PC-3 (cell line): ENCODE results near the gene ZBTB49. TPM values are rescaled to one million over a fixed set of nuclear protein-coding genes. Genes with fewer than 3 reads are reported as not detected.
A peak's percentile ranks its signal among the peaks of the same experiment; 100 is the strongest.

Experiments used
- ATAC-seq: fragments of 200-7000 bp; cut with Tn5 transposase; 2 replicates; pipeline ENCODE4 v1.9.1; 2020; ENCODE audit warnings: mild to moderate bottlenecking, moderate library complexity
- BruUV-seq: library from RNA; stranded (reverse); fragments of 400-500 nt; replicated peaks from 2 replicates; lab custom pipeline; 2021; lab: Mats Ljungman, UMichigan
- CTCF ChIA-PET: fragments of 300-600 bp; sonication (Branson Sonifier 250); formaldehyde crosslinking; loops from one replicate; lab custom pipeline; 2022; ENCODE audit warnings: antibody characterized with exemption; lab: Charles Lee
- POLR2A ChIA-PET: fragments of 300-600 bp; sonication (Branson Sonifier 250); formaldehyde crosslinking; loops from one replicate; lab custom pipeline; 2022; ENCODE audit warnings: antibody characterized with exemption; ENCODE audit not compliant: unreplicated experiment; lab: Charles Lee
- DNase-seq: peaks from one replicate; pipeline ENCODE4 v3.0.0-alpha.2; 2015
- H2AFZ ChIP-seq: fragments of 300-600 bp; sonication (generic); 2 replicates; pipeline ENCODE4 v1.6.0; 2016; ENCODE audit warnings: antibody characterized with exemption, low read length
- H3F3A ChIP-seq: fragments of 300-600 bp; sonication (generic); one replicate; pipeline ENCODE4 v1.6.0; 2017; ENCODE audit warnings: antibody characterized with exemption, low read length, control low read depth, mild to moderate bottlenecking; ENCODE audit not compliant: unreplicated experiment
- H3K27ac ChIP-seq: fragments of 300-600 bp; sonication (generic); 2 replicates; pipeline ENCODE4 v1.5.1; 2016; ENCODE audit warnings: mild to moderate bottlenecking, low read length
- H3K27me3 ChIP-seq: fragments of 300-600 bp; sonication (generic); 2 replicates; pipeline ENCODE4 v1.6.1; 2016; ENCODE audit warnings: low read length, mixed read lengths
- H3K36me3 ChIP-seq: fragments of 300-600 bp; sonication (generic); 2 replicates; pipeline ENCODE4 v1.6.1; 2016; ENCODE audit warnings: low read depth, mixed run types, low read length, mixed read lengths
- H3K4me1 ChIP-seq: fragments of 300-600 bp; sonication (generic); 2 replicates; pipeline ENCODE4 v1.5.1; 2016; ENCODE audit warnings: low read length; ENCODE audit not compliant: insufficient read depth
- H3K4me2 ChIP-seq: fragments of 300-600 bp; sonication (generic); 2 replicates; pipeline ENCODE4 v1.6.0; 2016; ENCODE audit warnings: low read length
- H3K4me3 ChIP-seq: fragments of 300-600 bp; sonication (generic); 2 replicates; pipeline ENCODE4 v1.5.1; 2016; ENCODE audit warnings: mild to moderate bottlenecking, low read length, mixed read lengths
- H3K79me2 ChIP-seq: fragments of 300-600 bp; sonication (generic); 2 replicates; pipeline ENCODE4 v1.6.1; 2017; ENCODE audit warnings: low read length, mixed read lengths
- H3K9ac ChIP-seq: fragments of 300-600 bp; sonication (generic); 2 replicates; pipeline ENCODE4 v1.6.0; 2016; ENCODE audit warnings: mild to moderate bottlenecking, low read length
- H3K9me2 ChIP-seq: fragments of 300-600 bp; sonication (generic); replicated peaks from 2 replicates; pipeline ENCODE4 v1.6.1; 2016; ENCODE audit warnings: mixed run types, low read length, mixed read lengths
- H3K9me3 ChIP-seq: fragments of 300-600 bp; sonication (generic); 2 replicates; pipeline ENCODE4 v1.6.1; 2016; ENCODE audit warnings: low read length, mixed read lengths
- H4K20me1 ChIP-seq: fragments of 300-600 bp; sonication (generic); 2 replicates; pipeline ENCODE4 v1.6.1; 2016; ENCODE audit warnings: low read length, mixed read lengths
- EZH2 ChIP-seq: fragments of 300-600 bp; sonication (generic); IDR thresholded peaks from one replicate; pipeline ENCODE4 v1.6.1; 2017; ENCODE audit warnings: antibody characterized with exemption, mild to moderate bottlenecking, low read length; ENCODE audit not compliant: unreplicated experiment
- EZH2phosphoT487 ChIP-seq: fragments of 300-600 bp; sonication (generic); IDR thresholded peaks from 2 replicates; pipeline ENCODE4 v1.6.1; 2018; ENCODE audit warnings: mild to moderate bottlenecking, antibody characterized with exemption, low read length, borderline replicate concordance
- intact Hi-C: fragments of 100-400 bp; cut with micrococcal nuclease; formaldehyde crosslinking; loops from 2 replicates; pipeline ENCODE4 v1.9.0; 2023
- total RNA-seq: library from RNA; depleted of rRNA; stranded (reverse); fragments of >200 nt; gene quantifications from 2 replicates; pipeline ENCODE4 v1.2.3, GENCODE V29; 2014
- TF ChIP-seq, protein P1 (sequence below): fragments of 300-600 bp; sonication (generic); conservative IDR thresholded peaks from 2 replicates; pipeline ENCODE4 v1.5.1; 2017; ENCODE audit warnings: antibody characterized with exemption, low read depth, mild to moderate bottlenecking, low read length

The ZBTB49 gene
- total RNA-seq, 1 experiment from 2014 or later = 1.1 TPM

DNA sequence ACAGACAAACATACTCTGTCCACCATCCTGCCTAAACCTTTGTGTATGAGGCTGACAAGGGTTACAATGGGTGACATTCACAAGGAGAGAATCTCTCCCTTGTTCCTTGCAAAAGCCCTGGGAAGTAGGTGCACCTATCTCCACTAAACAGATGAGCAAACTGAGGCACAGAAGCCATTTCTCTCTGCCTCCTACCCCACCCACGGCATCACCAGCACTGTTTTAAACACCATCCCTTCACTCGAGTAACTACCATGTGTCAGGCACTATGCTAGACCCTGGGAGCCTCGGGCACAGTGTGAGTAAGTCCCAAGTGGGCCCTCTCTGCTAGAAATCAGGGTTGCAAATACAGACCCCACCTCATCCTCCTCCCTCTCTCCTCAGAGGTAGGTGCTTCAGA lies 996 bp upstream of the ZBTB49 start:
- Histone ChIP-seq H3K9me3 (no peaks in the 10 kb centered on the region), H3K27ac (no peak overlapping the region), H3K9ac (peak overlapping the region; percentile 95), H3K4me1 (peaks cover 25% of the 10 kb centered on the region), H3K79me2 (peaks cover 93% of the 10 kb centered on the region), H3K4me2 (peak overlapping the region; percentile 98), H4K20me1 (0 out of 2 replicates have a peak, but pooled peaks cover 9% of the 10 kb centered on the region), H2AFZ (no peak overlapping the region), H3F3A (no peaks in the 10 kb centered on the region), H3K9me2 (no peaks in the 10 kb centered on the region), H3K36me3 (peaks cover 23% of the 10 kb centered on the region; the same call in 1 of the 2 replicates), H3K27me3 (no peaks in the 10 kb centered on the region), H3K4me3 (peak overlapping the region; percentile 88)
- ChIA-PET POLR2A (no interaction called here), CTCF (no interaction called here)
- TF ChIP-seq EZH2 (no peak), EZH2phosphoT487 (no peak)
- TF ChIP-seq, protein P1, sequence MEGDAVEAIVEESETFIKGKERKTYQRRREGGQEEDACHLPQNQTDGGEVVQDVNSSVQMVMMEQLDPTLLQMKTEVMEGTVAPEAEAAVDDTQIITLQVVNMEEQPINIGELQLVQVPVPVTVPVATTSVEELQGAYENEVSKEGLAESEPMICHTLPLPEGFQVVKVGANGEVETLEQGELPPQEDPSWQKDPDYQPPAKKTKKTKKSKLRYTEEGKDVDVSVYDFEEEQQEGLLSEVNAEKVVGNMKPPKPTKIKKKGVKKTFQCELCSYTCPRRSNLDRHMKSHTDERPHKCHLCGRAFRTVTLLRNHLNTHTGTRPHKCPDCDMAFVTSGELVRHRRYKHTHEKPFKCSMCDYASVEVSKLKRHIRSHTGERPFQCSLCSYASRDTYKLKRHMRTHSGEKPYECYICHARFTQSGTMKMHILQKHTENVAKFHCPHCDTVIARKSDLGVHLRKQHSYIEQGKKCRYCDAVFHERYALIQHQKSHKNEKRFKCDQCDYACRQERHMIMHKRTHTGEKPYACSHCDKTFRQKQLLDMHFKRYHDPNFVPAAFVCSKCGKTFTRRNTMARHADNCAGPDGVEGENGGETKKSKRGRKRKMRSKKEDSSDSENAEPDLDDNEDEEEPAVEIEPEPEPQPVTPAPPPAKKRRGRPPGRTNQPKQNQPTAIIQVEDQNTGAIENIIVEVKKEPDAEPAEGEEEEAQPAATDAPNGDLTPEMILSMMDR = no peak
- no TSS peak for BruUV-seq
- ATAC-seq = no peak
- no peak for DNase-seq
- intact Hi-C loops = no loop called here

DNA sequence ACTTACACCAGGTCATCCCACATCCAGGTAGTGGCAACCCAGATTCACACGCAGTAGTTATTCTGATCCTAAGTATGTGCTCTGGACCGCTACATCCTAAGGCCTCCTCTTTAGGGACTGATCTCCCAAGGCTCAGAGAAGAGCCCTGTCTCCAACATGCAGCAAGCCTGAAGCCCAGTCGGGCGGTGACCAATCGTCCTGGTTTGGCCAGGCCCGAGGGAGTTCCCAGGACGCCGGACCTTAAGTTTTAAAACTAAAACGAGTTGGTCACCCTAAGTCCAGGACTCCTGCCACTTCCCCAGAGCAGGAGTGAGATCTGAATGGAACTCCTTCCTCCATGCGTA lies 482 bp upstream of the ZBTB49 start:
- Histone ChIP-seq H3F3A (no peaks in the 10 kb centered on the region), H3K4me2 (peak overlapping the region; percentile 98), H2AFZ (peak overlapping the region; percentile 23; the same call in 1 of the 2 replicates), H3K9ac (peak overlapping the region; percentile 95), H3K9me2 (no peaks in the 10 kb centered on the region), H3K9me3 (no peaks in the 10 kb centered on the region), H3K4me1 (peaks cover 24% of the 10 kb centered on the region), H3K79me2 (peaks cover 88% of the 10 kb centered on the region), H3K36me3 (peaks cover 18% of the 10 kb centered on the region; the same call in 1 of the 2 replicates), H4K20me1 (0 out of 2 replicates have a peak, but pooled peaks cover 6% of the 10 kb centered on the region), H3K27me3 (no peaks in the 10 kb centered on the region), H3K27ac (peak overlapping the region; percentile 17; the same call in 1 of the 2 replicates), H3K4me3 (peak overlapping the region; percentile 88)
- DNase-seq (peak; percentile 9), ATAC-seq (peak; percentile 29)
- ChIA-PET CTCF (no interaction called here), POLR2A (interaction anchor here (0.6 kb wide), 1 partner anchor 8 kb away, joined by 3 read pairs; no protein-coding TSS in a partner anchor)
- intact Hi-C loops = no loop called here
- BruUV-seq = TSS peak; percentile 74
- TF ChIP-seq EZH2 (no peak), EZH2phosphoT487 (no peak)
- TF ChIP-seq, protein P1 = no peak

DNA sequence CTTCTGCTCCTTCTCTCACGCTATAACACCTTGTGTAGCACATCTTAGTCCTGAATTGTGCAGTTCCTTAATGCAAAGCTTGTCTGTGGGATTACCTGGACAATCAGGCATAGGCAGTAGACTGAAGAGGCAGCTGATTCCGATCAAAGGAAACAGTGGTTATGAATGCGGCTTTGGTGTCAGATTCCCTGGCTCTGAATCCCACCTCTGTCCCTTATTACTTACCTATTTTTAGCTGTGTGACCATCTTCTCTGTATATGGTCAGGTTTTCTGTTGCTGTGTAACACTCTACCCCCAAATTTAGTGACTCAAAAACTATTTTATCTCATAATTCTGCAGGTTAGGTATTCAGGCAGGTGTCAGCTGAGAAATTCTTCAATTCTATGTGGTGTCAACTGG lies 3.2 kb downstream of the ZBTB49 start:
- H3F3A ChIP-seq = no peaks in the 10 kb centered on the region
- ChIA-PET CTCF (no interaction called here), POLR2A (no interaction called here)
- DNase-seq = no peak
- no TSS peak for BruUV-seq
- intact Hi-C loops = no loop called here
- H3K4me3 ChIP-seq = no peak overlapping the region
- no peak overlapping the region for H3K4me2 ChIP-seq
- peaks cover 58% of the 10 kb centered on the region for H3K79me2 ChIP-seq
- H3K27ac ChIP-seq = no peak overlapping the region
- no peaks in the 10 kb centered on the region for H3K36me3 ChIP-seq
- no peaks in the 10 kb centered on the region for H3K27me3 ChIP-seq
- H3K9me3 ChIP-seq = no peaks in the 10 kb centered on the region
- H2AFZ ChIP-seq = no peak overlapping the region
- TF ChIP-seq, protein P1 = no peak
- TF ChIP-seq EZH2phosphoT487 (no peak), EZH2 (no peak)
- H3K9me2 ChIP-seq = no peaks in the 10 kb centered on the region
- ATAC-seq = no peak
- H4K20me1 ChIP-seq = no peaks in the 10 kb centered on the region
- no peak overlapping the region for H3K9ac ChIP-seq
- peaks cover 14% of the 10 kb centered on the region for H3K4me1 ChIP-seq
